CMK (cell line): ENCODE results near the gene SLC52A3.
"Not testable (repeated sequence)": the region's sequence is repeated elsewhere in the genome, so short reads cannot be mapped to it uniquely, and the experiment has no call there.

ENCODE experiments used
- DNase-seq: peaks from one replicate; pipeline ENCODE4 v3.0.0-alpha.2; 2010; ENCODE audit warnings: low read depth

SLC52A3 gene

DNA sequence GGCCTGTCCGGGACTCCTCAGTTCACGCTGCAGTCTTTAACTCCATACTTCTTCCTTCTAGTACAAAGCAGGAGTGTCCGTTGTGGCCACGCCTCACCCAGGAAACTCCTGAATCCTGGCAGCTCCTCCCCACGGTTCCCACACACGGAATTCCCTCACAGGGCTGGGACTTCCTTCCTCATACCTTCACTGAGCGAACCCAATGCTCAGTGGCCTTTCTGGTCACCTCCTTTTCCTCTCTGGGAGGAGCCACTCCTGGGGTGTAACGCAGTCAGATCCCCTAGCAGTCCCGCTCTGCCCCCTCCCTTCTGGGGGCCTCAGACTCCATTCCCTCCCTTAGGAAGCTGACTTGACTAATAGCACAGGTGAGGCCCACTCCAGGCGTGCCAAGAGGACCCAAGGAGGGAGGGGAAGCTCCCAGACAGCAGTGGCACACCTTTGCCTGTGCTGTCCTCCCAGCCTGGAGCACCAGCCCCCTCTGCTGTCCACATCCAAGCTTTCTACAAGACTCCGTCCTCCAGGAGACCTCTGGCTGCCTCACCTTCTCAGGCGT lies at the start of gene SLC52A3:
TSS of gene SLC52A3 (minus strand) at position 75 of the 553 bp plus-strand sequence. CDS start 2,726 bp downstream, outside the sequence.
- DNase-seq = no peak

DNA sequence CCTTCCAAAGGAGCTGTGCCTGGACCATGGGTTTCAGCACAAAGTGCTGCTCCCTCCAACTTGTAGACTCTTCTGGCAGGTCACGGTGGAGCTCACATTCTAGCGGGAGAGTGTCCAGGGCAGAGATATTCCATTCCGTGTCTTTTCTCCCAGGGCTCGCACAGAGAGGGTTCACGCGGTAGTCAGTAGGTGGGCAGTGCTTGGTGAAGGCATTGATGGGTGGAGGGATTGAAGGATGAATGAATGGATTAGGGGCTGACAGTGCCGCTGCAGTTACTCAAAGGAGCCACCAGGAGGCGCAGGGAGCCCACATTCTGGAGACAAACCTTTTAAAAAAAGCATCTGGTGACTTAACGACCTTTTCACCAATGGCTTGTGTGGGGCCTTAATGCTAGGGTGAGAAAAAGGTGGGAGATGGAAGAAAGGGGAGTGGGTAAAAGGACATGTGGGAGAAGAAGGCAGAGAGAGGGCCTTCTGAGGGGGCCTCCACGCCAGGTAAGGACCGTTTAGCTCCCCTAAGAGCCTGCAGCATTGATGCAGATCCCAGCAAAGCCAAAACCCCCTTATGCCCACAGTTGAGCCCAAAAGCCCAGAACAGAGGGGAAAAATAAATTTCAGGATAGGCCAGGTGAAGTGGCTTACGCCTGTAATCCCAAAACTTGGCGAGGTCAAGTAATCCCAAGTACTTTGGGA lies 47.8 kb upstream of the SLC52A3 start:
- DNase-seq = no peak

DNA sequence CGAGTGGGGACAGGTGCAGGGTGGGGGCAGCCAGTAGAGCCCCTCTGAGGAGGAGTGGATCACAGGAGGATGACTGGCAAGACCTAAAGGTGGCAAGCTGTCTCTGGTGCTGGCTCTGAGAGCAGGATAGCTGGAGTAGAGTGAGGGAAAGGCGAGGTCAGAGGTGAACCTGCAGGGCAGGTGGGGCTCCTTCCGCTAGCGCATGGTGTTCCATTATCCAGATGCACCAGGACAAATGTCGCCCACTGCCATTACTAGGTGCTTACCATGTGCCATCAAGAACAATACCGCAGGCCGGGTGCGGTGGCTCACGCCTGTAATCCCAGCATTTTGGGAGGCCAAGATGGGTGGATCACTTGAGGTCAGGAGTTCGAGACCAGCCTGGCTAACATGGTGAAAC lies 46.9 kb upstream of the SLC52A3 start:
- DNase-seq = no peak

DNA sequence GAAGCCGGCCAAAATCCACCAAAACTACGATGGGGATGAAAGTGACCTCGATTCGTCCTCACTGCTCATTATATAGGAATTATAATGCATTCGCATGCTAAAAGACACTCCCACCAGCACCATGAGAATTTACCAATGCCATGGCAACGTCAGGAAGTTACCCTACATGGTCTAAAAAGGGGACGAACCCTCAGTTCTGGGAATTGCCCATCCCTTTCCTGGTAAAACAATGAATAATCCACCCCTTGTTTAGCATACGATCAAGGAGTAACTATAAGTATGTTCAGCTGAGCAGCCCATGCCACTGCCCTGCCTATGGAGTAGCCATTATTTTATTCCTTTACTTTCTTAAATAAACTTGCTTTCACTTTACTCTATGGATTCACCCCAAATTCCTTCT lies 45.1 kb upstream of the SLC52A3 start:
- DNase-seq = no peak

DNA sequence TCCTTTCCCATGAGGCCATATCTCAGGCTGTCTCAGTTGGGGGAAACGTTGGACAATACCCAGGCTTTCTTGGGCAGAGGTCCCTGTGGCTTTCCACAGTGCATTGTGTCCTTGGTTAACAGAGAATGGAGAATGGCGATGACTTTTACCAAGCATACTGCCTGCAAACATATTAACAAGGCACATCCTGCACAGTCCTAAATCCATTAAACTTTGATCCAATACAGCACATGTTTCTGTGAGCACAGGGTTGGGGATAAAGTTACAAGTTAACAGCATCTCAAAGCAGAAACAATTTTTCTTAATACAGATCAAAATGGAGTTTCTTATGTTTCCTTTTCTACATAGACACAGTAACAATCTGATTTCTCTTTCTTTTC lies 44.1 kb upstream of the SLC52A3 start:
- DNase-seq = not testable (repeated sequence)

DNA sequence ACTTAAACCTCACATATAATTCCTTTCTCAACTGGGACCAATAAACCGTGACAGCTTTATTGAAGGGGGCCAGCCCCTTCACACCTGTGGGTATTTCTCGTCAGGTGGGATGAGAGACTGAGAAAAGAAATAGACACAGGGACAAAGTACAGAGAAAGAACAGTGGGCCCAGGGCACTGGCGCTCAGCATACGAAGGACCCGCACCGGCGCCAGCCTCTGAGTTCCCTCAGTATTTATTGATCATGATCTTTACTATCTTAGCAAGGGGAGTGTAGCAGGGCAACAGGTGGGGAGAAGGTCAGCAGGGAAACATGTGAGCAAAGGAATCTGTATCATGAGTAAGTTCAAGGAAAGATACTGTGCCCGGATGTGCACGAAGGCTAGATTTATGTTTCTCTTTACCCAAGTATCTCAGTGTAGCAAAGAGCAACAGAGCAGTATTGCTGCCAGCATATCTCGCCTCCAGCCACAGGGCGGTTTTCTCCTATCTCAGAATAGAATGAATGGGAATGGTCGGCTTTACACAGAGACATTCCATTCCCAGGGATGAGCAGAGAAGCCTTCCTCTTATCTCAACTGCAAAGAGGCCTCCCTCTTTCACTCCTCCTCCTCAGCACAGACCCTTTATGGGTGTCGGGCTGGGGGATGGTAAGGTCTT lies 43.6 kb upstream of the SLC52A3 start:
- DNase-seq = not testable (repeated sequence)

DNA sequence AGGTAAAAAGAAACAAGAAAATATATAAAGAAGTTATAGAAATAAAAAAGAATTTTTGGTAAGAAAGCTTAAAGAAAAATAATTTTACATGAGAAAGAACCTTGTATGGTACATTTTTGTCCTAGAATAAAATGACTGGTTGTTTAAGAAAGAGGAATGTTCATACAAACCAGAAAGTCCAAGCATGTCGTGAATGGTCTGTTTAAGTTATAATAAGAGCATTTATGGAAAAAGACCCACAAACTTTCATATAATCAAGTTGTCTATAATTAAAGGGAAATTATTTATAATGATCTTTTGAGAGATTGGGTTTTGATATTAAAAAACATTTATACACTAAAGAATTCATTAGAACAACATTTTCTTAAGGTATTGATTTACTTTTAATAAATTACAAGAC lies 37.4 kb upstream of the SLC52A3 start:
- no peak for DNase-seq

DNA sequence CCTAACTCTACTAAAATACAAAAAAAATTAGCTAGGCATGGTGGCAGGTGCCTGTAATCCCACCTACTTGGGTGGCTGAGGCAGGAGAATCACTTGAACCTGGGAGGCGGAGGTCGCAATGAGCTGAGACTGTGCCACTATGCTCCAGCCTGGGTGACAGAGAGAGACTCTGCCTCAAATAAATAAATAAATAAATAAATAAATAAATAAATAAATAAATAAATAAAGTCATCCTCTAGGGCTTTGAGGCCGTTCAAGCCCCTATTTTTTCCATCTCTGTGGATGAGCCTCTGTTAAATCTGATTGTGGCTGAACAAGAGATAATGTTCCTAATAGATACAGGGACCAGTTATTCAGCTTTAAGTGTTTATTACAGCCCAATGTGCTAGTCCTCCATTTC lies 33.4 kb upstream of the SLC52A3 start:
- DNase-seq = no peak

DNA sequence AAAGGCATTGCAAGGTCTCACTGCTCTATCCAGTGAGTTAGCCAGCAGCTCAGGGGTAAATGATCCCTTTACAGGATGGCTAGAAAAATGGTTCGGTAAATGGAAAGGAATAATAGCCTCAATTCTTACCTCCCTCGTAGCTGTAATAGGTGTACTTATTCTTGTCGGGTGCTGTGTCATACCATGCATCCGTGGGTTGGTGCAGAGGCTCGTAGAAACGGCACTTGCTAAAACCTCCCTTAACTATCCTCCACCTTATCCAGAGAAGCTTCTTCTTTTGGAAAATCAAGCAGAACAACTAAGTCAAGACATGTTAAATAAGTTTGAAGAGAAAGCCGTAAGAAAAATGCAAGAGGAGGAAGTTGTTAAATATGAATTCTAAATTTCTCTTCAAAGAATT lies 31.7 kb upstream of the SLC52A3 start:
- not testable (repeated sequence) for DNase-seq

DNA sequence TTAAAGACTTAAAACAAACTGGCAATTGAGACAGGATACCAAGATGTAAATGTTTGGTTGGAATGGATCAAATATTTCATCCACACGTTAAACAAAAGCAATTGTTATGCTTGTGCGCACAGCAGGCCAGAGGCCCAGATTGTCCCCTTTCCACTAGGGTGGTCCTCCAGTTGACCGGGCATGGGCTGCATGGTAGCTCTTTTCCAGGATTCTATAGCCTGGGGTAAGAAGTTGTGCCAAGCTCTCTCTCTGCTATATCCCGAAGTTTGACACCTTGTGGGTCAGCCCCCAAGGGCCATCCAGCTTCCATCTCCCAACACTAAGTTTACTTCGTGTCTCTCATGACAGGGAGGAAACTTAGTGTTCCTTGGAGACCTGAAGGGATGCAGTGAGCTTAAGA lies 30.4 kb upstream of the SLC52A3 start:
- DNase-seq = not testable (repeated sequence)

DNA sequence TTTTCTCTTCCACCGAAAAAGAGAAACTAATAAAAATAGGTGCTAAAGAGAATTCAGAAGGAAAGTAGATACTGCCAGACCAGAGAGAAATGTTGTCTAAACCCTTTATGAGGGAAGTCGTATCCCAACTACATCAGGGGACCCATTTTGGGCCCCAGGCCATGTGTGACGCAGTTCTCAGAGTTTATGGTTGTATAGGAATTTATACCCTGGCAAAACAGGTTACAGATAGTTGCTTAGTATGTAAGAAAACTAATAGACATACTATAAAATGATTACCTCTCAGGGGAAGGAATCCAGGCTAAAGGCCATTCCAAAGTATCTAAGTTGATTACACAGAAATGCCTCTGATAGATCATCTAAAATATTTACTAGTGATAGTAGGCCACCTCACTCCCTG lies 28.6 kb upstream of the SLC52A3 start:
- no peak for DNase-seq

DNA sequence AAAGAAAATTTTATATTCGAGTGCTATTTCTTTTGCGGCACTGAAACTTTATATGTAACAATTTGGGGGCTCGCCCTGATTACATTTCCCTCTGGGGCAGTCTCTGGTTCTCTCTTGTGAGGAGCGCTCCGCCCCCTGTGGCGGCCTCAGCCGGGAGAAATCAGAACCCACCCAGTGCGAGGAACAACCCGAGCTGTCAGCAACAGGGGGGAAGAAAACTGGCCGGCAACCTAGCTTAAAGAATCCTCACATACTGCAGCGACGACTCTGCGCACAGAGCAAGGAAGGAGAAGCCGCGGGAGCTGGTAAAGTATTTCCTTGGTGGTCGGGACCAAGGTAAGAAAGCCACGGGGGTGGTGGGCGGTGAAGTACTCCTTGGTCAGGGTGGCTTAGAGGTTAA lies 23.9 kb upstream of the SLC52A3 start:
- no peak for DNase-seq

DNA sequence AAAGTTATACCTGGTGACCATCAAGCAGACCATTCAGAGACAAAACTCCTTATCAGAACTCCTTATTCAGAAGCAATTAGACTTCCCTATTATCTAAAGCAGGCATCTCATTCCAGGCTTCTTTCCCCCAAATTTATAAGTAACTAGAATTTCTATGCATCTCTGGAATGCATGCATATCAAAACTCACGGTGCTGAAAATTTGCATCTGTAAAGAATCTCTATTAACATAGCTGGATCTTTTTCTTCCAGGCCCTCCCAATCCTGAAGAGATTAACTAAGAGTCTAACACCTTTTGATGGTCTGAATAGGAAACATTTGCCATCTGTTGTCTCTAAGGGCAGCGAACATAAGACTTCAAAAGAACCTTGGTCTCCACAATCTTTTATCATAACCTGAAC lies 22.8 kb upstream of the SLC52A3 start:
- no peak for DNase-seq

DNA sequence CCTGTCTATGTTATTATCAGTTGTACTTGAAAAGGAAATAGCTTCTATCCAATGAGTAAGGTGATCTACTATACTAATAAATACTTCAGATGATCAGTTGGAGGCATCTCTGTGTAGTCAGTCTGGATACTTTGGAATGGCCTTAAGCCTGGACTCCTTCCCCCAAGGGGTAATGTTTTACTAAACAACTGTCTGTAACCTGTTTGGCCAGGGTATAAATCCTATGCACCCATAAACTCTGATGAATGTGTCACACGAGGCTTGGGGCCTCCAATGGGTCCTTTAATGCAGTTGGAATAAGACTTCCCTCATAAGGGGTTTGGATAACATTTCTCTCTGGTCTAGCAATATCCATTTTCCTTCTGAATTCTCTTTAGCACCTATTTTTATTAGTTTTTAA lies 19.5 kb upstream of the SLC52A3 start:
- DNase-seq = no peak

DNA sequence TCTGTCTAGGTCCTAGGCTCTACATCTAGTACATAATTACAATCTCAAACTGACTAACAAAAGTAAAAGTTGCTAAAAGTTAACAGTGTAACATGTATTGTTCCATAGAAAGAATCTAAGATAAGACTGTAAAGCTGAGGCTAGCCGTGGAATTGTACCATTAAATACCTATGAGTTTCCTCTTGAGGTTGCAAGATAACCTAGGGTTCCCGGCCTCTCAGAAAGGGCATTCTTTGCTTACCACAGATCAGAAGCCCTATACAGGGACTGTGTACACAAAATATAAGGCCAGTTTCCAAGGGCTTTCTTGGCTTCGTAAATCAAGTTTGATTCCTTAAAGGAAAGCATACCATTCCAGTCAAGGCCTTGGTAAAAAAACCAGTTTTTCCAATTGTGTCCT lies 11.5 kb upstream of the SLC52A3 start:
- no peak for DNase-seq

DNA sequence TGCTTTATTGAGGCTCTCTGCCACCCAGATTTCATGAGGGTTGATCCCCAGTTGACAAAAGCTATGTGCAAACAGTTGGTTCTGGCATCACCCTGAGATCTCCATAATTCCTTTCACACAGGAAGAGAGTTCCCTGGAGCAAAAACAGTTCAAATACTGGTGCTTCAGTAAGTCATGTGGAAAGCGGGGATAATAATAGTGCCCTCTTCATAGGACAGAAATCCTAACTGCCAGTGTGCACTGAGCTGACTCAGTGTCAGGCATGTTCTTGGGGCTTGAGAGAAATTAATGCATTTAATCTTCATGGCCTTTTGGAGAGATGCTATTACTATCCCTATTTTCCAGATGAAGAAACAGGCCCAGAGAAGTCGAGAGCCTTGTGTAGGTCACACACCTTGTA lies 7.9 kb upstream of the SLC52A3 start:
- DNase-seq = no peak

DNA sequence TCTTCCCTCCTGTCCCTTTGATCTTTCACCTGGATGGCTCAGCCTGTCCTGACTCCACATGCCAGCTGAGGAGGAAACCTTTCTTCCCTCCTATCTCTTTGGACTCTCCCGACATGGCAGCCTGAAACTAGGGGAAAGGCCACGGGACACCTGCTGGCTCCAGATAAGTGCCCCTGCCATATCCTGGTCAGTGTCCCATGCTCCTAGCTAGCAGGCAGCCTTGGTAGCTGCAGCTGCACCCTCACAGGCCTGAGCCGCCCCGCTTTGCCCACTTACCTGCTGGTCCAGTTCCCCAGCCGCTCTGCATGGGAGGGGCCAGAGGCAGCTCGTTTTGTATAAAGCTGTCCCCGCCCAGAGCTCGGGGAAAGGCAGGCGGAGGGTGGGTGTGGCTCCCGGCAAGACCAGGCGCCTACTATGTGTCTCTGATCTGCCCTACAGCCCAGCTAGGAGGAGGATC lies 7.4 kb upstream of the SLC52A3 start:
- no peak for DNase-seq

DNA sequence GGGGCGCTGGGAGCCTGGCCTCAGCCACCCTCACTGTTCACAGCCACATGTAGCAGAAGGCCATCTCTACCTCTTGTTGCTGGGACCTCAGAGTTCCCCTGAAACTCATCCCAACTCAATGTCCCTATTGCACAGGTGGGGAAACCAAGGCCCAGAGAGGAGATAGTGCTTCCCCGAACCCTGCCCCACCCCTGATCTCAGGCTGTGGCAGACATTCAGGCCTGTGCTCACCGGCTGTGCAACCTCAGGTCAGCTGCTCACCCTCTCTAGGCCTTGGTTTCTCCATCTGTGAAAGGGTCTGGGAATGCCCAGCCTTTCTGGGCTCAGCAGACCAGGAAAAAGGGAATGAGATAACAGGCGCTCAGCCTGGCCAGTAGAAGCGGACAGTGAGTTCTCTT lies 6.4 kb upstream of the SLC52A3 start:
- no peak for DNase-seq

DNA sequence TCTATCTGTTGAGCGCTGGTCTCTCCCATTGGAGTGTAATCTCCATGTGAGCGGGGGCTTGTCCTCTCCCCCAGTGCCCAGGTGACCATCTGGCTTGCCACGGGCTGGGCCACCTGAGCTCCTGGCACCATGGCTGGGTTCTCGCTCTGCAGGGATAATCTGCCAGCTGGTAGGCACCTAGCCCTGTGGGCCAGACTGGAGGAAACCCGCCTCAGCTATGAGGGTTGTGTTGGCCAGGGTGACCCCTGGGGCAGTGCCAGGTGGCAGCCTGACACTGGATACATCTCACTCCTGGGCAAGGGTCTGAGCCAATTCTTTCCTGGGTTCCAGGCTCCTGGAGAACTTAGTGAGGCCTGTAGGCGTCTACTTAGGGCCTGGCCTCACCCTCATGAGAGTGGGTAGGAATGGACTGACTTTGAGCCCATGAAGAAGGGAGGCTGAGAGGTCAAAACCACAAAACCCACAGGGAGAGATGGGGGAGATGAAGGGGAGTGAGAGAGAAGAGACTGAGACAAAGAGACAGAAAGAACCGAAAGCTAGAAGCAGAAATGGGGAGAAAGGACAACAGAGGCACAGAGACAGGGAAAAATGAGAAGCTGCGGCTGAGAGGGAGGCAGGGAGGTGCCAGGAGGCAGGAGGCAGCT lies 5.8 kb upstream of the SLC52A3 start:
- DNase-seq = no peak

DNA sequence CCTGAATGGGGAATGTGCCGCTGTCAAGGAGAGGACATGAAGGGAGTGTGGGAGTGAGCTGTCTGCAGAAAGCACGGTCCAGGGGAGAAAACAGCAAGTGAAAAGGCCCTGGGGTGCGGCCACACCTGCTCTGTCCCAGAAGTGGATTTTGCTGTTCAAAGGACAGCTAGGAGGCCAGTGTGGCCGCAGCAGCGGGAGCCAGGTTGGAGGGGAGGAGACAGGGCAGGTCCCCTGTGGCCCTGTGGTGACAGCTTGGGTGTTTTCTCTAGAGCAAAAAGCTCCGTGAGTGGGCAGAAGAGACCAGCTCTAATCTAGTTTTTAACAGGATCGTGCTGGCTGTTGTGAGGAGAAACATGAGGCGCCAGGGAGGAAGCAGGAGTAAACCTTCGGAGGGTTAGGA lies 4.5 kb upstream of the SLC52A3 start:
- DNase-seq = no peak

DNA sequence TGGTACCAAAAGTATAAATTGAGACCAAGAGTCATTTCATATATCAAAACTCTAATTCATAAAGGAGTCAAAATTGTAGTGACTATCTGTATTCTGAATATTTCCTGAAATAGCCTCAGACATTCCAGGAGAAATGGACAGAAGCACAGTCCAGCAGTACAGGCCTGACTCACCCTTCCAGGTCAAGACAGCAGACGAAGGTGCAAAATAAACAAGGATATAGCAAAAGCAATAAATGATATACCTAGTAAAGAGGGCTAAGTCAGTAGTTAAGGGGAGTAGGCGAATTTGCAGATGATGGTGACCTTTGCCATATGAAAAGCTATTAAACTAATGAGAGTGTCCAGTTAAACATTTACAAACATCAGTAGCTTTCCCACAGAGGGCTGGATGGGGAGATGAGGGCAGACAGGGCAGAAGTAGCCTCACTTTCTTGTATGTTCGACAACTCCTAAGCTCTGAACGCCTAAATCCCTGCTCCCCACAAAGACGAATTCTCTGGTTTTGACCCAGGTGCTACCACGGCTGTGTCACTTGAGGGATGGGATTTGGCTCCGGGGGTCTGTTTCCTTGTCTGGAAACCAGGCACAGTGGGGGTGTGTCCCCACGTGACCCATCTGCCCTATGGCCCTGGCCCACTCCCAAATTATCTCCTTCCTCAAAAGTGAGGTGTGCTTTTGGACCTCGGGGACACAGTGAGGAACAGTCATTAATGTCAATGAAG lies 3.6 kb upstream of the SLC52A3 start:
- no peak for DNase-seq

DNA sequence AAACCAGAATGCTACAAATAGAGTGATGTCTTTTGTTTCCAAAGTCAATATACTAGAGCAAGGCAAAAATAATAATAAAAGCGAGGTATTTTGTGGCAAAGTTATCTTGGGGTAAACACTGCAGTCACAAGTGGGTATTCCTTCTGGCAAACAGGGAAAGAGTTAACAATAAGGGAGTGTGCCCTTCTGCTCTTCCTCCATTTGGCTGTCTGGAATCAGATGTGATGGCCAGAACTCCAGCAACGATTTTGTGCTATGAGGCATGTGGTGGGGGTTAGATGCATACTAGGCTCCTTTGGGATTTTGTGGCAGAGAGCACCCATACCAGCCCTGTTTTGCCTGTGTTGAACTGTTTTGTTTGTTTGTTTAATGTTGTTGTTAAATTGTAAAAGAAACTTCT lies 2.4 kb upstream of the SLC52A3 start:
- DNase-seq = no peak
